Common myeloid progenitor, CD34-positive (primary cell): ENCODE results near the gene LRRC49. TPM values are rescaled to one million over a fixed set of nuclear protein-coding genes. Genes with fewer than 3 reads are reported as not detected.

Source experiments
- CTCF ChIA-PET: fragments of 350-600 bp; sonication (Branson Sonifier 250); formaldehyde crosslinking; loops from one replicate; lab custom pipeline; 2021; ENCODE audit warnings: antibody characterized with exemption; lab: Charles Lee
- POLR2A ChIA-PET: fragments of 350-600 bp; sonication (Branson Sonifier 250); formaldehyde crosslinking; loops from one replicate; lab custom pipeline; 2021; ENCODE audit warnings: antibody characterized with exemption; lab: Charles Lee
- DNase-seq, 3 donors: peaks; one replicate each; pipeline versions ENCODE4 v3.0.0 to v3.0.0-alpha.2; 2013
- H3K27ac ChIP-seq, 2 experiments: 1 replicate in 1 of 2; 2 replicates in 1 of 2; pipeline ENCODE4 v1.7.0; 2013; ENCODE audit warnings: inconsistent platforms in 2 of 2, low read length in 2 of 2, mild to moderate bottlenecking in 2 of 2, low read depth in 1 of 2, moderate library complexity in 1 of 2; ENCODE audit not compliant: severe bottlenecking in 2 of 2, insufficient read depth in 1 of 2, poor library complexity in 1 of 2
- H3K27me3 ChIP-seq, 5 experiments: replicated peaks in 2 of 5; 1 replicate in 3 of 5; 2 replicates in 2 of 5; pipeline versions ENCODE4 v1.6.1 to v1.7.0; 2013; ENCODE audit warnings: low read length in 4 of 5, mild to moderate bottlenecking in 2 of 5, moderate library complexity in 2 of 5, inconsistent platforms in 1 of 5; ENCODE audit not compliant: insufficient read depth in 5 of 5, control insufficient read depth in 4 of 5
- H3K36me3 ChIP-seq, 4 experiments: 1 replicate in 2 of 4; 2 replicates in 2 of 4; pipeline versions ENCODE4 v1.6.1 to v1.7.0; 2013; ENCODE audit warnings: low read length in 3 of 4, control low read depth in 1 of 4, mild to moderate bottlenecking in 1 of 4; ENCODE audit not compliant: control insufficient read depth in 4 of 4, insufficient read depth in 4 of 4
- H3K4me1 ChIP-seq, 4 experiments: 1 replicate in 3 of 4; 2 replicates in 1 of 4; pipeline versions ENCODE4 v1.6.1 to v1.7.1; 2013; ENCODE audit warnings: low read length in 3 of 4, mild to moderate bottlenecking in 3 of 4, control low read depth in 1 of 4, inconsistent platforms in 1 of 4, moderate library complexity in 1 of 4; ENCODE audit not compliant: control insufficient read depth in 4 of 4, insufficient read depth in 4 of 4; ENCODE audit errors: control extremely low read depth in 1 of 4
- H3K4me3 ChIP-seq, 7 experiments: 1 replicate in 4 of 7; 2 replicates in 3 of 7; pipeline versions ENCODE4 v1.5.1 to v1.7.0; 2013; ENCODE audit warnings: mild to moderate bottlenecking in 7 of 7, low read length in 6 of 7, moderate library complexity in 6 of 7, inconsistent platforms in 2 of 7, low read depth in 2 of 7, control low read depth in 1 of 7; ENCODE audit not compliant: insufficient read depth in 4 of 7, control insufficient read depth in 1 of 7; ENCODE audit errors: extremely low read depth in 1 of 7
- H3K9me3 ChIP-seq, 5 experiments: 1 replicate in 4 of 5; 2 replicates in 1 of 5; pipeline versions ENCODE4 v1.6.1 to v1.7.1; 2013; ENCODE audit warnings: low read length in 4 of 5, mild to moderate bottlenecking in 2 of 5, inconsistent platforms in 1 of 5, low read depth in 1 of 5, moderate library complexity in 1 of 5; ENCODE audit not compliant: control insufficient read depth in 4 of 5, insufficient read depth in 2 of 5; ENCODE audit errors: control extremely low read depth in 1 of 5
- WGBS: methylation state at CpG from one replicate; pipeline ENCODE4 v1.1.5; 2013; ENCODE audit not compliant: insufficient coverage; 5-methylcytosine and 5-hydroxymethylcytosine counted together
- polyA plus RNA-seq: library from polyadenylated mRNA; unstranded; fragments of 120-200 nt; gene quantifications from one replicate; pipeline ENCODE4 v1.2.1, GENCODE V29; 2013

The LRRC49 gene, protein sequence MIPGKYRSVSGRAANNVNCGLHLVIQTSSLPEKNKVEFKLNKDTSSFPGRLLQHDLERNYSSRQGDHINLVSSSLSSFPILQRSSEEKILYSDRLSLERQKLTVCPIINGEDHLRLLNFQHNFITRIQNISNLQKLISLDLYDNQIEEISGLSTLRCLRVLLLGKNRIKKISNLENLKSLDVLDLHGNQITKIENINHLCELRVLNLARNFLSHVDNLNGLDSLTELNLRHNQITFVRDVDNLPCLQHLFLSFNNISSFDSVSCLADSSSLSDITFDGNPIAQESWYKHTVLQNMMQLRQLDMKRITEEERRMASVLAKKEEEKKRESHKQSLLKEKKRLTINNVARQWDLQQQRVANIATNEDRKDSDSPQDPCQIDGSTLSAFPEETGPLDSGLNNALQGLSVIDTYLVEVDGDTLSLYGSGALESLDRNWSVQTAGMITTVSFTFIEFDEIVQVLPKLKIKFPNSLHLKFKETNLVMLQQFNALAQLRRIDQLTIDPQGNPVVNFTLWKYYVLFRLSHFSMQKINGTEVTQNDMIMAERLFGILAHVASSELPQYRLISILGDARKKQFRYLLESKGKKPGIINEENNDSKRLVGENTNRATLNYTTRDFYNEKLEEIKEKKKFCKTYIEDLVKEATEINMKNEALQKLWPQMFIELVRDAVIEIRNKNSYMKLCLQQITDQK
- polyA plus RNA-seq = 2.0 TPM

DNA sequence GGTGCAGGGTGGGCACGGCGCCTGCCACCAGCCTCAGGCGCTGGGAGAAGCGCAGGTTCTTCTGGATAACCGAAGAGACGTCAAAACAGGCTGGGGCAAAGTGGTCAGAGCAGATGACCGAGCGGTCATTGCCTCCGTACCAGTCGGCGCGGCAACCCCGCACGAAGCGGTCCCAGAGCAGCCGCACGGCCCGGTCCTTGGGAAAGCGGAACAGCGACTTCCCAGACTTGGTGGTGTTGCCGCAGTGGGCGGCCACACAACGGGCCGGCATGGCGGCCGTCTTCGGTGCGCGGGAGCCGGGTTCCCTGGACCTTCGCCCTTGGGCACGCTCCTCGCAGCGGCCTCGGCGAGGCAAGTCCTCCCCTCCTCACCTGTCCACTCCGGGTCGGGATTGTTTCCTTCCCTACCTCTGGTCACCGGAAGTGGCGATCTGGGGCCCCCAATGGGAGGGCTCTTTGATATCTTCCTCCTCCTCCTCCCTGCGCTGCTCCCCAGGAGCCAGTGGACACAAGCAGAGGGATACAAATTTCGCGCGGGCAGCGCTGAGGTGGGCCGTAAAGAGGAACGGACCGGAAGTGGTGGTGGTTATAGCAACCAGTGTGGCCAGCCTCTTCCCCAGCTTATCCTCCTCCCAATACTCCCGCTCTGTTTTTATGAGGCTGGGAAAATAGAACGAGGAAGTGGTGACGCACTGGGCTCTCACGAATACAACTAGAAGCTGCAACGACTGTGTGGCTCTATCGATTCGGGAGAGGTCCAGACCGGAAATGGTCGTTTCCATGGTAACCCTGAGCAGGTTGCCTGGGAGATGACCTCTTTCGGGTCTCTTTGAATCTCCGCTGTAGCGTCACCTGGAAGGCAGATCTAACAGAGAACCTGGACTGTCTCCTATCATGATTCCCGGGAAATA lies at the start of gene LRRC49, which contains the start of gene THAP10:
TSS of gene LRRC49 (plus strand) at position 825 of the 910 bp plus-strand sequence. CDS start at position 894, 69 bp downstream.
TSS of gene THAP10 (minus strand) at position 432 of the 910 bp plus-strand sequence. CDS start at position 271, 161 bp downstream.
- peak within 1 kb of the TSS in 1 of 2 experiments; percentile 6 for H3K27ac ChIP-seq

DNA sequence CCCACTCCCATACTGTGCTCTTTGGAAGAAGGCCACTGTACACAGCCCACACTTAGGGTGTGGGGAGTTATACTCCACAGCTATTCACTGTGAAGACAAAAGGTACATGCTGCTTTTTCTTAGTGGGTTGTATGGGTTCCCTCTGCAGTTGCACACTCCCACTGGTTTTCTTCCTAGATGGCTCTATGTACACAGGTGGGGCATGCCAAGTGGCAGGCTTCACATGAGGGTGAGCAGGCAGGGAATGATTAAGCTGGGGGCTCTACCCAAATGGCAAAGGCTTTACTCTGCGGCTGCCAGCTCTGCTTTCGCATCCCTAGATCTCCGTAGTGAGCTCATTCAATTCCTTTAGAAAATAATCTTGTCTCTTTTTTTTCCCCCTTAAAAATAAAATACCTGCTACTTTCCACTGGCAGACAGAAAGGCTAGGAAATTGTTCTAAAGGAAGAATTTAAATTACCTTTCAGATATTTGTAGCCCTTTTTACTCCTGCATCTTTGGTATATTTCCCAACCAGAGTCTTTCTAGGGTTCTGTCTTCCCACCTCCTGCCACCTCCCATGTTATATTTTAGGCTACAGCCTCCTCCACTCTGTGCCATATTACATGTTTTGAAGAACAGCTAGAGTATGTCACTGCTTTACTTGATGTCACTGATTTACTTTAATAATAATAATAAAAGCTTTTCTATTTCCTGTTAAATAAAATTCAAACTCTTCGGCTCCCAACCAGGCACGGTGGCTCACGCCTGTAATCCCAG lies 46.8 kb upstream of the LRRC49 start:
- H3K4me3 ChIP-seq = no peak overlapping the region
- H3K36me3 ChIP-seq = no peaks in the 10 kb centered on the region
- DNase-seq = no peak
- H3K27ac ChIP-seq = no peak overlapping the region
- H3K4me1 ChIP-seq = no peaks in the 10 kb centered on the region
- CTCF ChIA-PET = interaction anchor here (1.3 to 1.5 kb wide), 2 partner anchors 10 to 21 kb away, joined by 4 read pairs; no protein-coding TSS in a partner anchor
- no peaks in the 10 kb centered on the region for H3K9me3 ChIP-seq
- peaks cover 0 to 18% (median 11%) of the 10 kb centered on the region in 5 experiments for H3K27me3 ChIP-seq
- 100% methylated on average over 2 of the region's 6 CpGs for WGBS
- POLR2A ChIA-PET = no interaction called here

More for the DNA sequence above, at the start of gene LRRC49, which contains the start of gene THAP10:
- H3K4me3 ChIP-seq = peak within 1 kb of the TSS; percentile 67 to 95 (median 91)
- POLR2A ChIA-PET = no interaction called here
- peaks cover 0 to 3% (median 0%) of the 10 kb centered on the region in 5 experiments for H3K27me3 ChIP-seq
- CTCF ChIA-PET = interaction anchor here (1.1 kb wide), 1 partner anchor 18 kb away, joined by 3 read pairs; no protein-coding TSS in a partner anchor
- peaks cover 4 to 20% (median 11%) of the 10 kb centered on the region in 4 experiments for H3K4me1 ChIP-seq
- no peaks in the 10 kb centered on the region for H3K9me3 ChIP-seq
- peak; percentile 59 to 64 (median 61) for DNase-seq
- no peaks in the 10 kb centered on the region for H3K36me3 ChIP-seq
- WGBS = under 1% methylated on average over 53 of the region's 61 CpGs

DNA sequence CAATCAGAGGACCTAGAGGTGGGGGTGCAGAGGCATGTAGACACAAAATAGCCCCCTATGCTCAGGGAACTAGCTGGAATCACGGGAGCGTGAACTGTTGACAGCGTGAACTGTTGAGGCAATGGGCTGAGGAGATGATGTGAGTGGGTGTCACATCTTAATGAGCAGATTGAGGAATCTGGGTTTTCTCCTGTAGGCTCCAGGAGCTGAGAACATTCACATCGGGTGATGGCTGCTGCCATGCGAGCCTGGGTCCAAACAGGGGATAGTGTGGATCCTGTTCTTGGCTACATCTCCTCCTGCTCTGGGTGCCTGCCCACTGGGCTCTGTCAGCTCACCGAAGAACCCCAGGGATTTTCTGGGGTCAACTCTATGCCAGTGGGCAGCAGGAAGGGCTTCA lies 40.7 kb upstream of the LRRC49 start:
- Histone ChIP-seq H3K4me3 (no peak overlapping the region), H3K36me3 (no peaks in the 10 kb centered on the region), H3K27me3 (peaks cover 3 to 54% (median 35%) of the 10 kb centered on the region in 5 experiments), H3K27ac (no peak overlapping the region), H3K9me3 (no peaks in the 10 kb centered on the region), H3K4me1 (peaks cover 0 to 12% (median 10%) of the 10 kb centered on the region in 4 experiments)
- CTCF ChIA-PET = interaction anchor here (0.9 to 1.3 kb wide), 2 partner anchors 9 to 27 kb away, joined by 4 to 5 read pairs; no protein-coding TSS in a partner anchor
- 100% methylated on average over 6 of the region's 6 CpGs for WGBS
- POLR2A ChIA-PET = no interaction called here
- DNase-seq = no peak

DNA sequence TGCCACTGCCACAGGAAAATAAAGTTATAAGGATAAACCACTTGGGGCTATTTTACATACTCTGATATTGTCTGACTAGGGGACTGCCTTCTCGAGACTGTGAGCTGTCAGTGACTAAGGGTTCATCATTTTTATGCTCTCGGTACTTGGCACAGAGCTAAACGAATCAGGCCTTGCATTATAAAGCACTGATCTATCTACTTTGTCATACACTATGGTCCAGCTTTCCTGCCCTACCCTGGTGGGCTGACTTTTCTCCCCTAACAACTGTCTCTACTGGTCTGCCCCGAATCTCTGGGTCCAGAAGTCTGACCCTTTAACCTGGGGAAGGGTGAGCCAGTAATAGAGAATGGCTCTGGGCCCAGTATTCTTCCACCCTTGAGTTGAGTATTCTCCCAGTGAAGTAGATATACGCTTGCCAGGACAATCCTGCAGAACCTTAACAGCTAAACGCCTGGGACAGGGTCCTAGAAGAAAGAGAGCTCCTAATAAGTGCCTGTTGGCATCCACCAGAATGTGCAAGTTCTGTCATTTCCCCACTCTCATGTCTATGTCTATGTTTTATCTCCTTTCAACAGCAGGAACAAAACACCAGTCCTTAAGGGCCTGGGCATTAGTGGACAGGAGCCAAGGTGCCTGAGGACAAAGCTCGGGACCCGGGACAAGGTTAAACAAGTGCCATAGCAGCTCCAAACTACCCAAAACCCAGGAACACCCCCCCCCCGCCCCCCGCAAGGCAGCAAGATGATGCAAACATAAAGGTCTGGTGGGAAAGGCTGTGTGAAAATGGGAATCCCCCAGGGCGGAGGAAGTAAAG lies 39.9 kb upstream of the LRRC49 start:
- H3K4me3 ChIP-seq = no peak overlapping the region
- DNase-seq = no peak
- H3K27me3 ChIP-seq = peaks cover 3 to 60% (median 37%) of the 10 kb centered on the region in 5 experiments
- ChIA-PET CTCF (interaction anchor here (0.7 to 1.3 kb wide), 3 partner anchors 10 to 28 kb away, joined by 3 to 5 read pairs (median 4); no protein-coding TSS in a partner anchor), POLR2A (no interaction called here)
- H3K36me3 ChIP-seq = no peaks in the 10 kb centered on the region
- peaks cover 0 to 12% (median 10%) of the 10 kb centered on the region in 4 experiments for H3K4me1 ChIP-seq
- WGBS = 98% methylated on average over 7 of the region's 11 CpGs
- H3K27ac ChIP-seq = no peak overlapping the region
- no peaks in the 10 kb centered on the region for H3K9me3 ChIP-seq

DNA sequence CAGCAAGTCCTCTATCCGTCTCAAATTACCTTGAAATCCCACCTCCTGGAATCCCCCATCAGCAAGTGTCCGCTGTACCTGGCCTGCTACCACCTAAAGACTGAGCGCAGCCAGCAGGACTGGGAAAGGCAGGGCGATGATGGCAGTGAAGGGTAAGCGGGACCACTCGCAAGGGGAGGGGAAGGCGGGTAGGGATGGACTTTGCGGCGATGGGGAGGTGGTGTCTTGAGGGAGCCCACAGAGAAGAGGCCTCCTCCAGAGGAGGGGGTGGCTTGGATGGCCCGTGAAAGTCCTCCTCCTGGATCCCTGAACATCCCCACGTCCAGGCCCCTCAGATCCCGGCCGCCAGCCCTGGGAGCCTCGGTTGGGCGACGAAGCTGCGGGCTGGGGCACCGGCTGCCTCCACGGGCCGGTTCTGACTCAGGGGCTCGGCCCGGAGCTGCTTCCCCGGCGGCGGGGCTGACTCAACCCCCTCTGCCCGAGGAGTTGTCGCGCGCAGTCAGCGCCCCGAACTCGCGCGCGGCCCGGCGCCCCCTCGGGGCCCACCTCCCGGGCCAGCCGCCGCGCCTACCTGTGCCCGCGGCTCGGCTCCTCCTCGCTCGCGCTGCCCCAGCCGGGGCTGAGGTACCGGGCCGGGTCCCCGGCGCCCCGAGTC lies 39.2 kb upstream of the LRRC49 start:
- H3K4me1 ChIP-seq = peaks cover 0 to 12% (median 10%) of the 10 kb centered on the region in 4 experiments
- H3K27me3 ChIP-seq = peaks cover 6 to 62% (median 36%) of the 10 kb centered on the region in 5 experiments
- H3K27ac ChIP-seq = no peak overlapping the region
- ChIA-PET CTCF (interaction anchor here (0.7 to 1.3 kb wide), 2 partner anchors 16 to 29 kb away, joined by 3 to 5 read pairs; no protein-coding TSS in a partner anchor), POLR2A (no interaction called here)
- peak overlapping the region; percentile 38 to 76 (median 57) for H3K4me3 ChIP-seq
- 10% methylated on average over 49 of the region's 54 CpGs for WGBS
- no peaks in the 10 kb centered on the region for H3K9me3 ChIP-seq
- peak in 1 of 3 donors; percentile 42 for DNase-seq
- no peaks in the 10 kb centered on the region for H3K36me3 ChIP-seq
